GM19238 (cell line): ENCODE data around the gene ZDHHC17.
"Not testable (repeated sequence)": the region's sequence is repeated elsewhere in the genome, so short reads cannot be mapped to it uniquely, and the experiment has no call there.

Experiments
- DNase-seq: peaks from one replicate; pipeline ENCODE4 v3.0.0; 2011; ENCODE audit warnings: low spot score; ENCODE audit not compliant: insufficient read length

ZDHHC17 gene

DNA sequence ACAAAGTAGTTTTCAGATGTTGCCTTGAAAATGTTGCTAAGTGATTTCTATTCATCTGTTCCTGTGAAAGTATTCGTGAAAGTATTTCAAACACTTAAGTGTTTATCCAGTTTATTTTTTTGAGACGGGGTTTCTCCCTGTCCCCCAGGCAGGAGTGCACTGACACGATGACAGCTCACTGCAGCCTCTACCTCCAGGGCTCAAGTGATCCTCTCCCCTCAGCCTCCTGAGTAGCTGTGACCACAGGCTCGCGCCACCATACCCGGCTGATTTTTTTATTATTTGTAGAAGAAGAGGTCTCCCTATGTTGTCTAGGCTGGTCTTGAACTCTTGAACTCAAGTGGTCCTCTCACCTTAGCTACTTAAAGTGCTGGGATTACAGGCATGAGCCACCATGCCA lies 1.7 kb downstream of the ZDHHC17 start:
- no peak for DNase-seq

DNA sequence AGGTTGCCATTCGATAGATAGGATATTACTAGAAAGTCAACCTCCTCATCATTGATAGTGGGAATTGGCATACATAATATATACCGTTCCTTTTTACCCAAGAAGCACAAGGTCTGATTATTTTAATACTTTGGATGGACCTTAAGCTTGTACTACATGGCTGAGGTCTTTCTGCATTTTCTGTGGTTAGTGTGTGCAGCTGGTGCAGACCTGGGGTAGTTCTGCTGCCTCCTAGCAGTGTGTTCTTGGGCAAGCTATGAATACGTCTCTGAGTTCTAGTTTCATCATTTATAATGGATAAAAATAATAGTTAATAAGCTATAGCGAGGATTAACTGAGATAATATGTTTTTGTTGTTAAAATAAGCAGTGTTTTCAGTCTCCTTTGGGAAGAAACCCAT lies 2.2 kb downstream of the ZDHHC17 start:
- no peak for DNase-seq

DNA sequence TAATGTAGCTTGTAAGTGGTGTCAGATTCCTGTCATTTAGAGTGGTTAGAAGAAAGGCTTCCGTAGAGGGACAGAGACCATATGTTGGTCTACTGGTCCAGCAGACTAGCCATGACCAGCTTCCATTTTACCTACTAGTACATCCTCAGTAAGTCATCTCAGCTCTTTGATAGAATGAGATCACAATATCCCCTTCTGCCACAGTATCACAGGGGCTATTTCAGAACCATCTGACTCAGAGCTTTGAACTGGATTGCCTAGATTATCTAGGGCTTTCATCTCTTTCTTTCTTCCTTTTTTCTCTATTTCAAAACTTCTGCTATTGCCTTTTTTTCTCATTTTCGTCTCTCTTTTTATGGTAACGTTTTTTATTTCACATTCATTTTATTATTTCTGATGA lies 4.7 kb downstream of the ZDHHC17 start:
- no peak for DNase-seq

DNA sequence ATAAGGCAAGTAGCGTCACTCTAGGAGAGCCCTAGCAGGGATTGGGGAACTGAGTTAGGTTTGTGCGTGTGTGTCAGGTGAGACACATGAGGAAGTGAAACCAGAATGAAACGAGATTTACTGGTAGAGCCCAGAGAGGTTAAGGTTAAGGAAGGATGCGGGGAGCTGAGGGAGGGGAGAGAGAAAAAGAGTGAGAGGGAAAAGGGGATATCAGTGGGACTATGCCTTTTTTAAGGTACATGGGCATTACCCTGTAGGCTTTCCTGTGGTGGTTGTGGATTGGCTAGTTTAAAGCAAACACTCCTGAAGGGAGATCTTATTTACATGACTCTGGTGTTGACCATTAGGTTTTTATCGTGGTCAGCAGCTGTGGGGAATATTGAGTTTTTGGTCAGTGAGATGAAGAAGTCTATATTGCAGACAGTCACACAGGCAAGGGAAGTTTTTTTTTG lies 13.9 kb downstream of the ZDHHC17 start:
- peak; percentile 20 for DNase-seq

DNA sequence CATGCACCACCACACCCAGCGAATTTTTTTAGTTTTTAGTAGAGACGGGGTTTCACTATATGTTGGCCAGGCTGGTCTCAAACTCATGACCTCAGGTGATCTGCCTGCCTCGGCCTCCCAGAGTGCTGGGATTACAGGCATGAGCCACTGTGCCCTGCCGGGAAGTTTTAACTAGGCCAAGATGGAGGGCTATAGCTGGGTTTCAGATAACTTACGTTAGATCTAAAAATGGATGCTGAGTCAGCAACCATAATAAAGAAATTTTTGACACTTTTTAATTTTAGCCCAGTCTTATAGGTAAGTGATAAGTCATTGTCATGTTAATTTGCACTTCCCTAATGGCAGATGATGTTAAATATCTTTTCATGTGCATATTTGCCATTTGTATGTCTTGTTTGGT lies 14.4 kb downstream of the ZDHHC17 start:
- DNase-seq: no peak

DNA sequence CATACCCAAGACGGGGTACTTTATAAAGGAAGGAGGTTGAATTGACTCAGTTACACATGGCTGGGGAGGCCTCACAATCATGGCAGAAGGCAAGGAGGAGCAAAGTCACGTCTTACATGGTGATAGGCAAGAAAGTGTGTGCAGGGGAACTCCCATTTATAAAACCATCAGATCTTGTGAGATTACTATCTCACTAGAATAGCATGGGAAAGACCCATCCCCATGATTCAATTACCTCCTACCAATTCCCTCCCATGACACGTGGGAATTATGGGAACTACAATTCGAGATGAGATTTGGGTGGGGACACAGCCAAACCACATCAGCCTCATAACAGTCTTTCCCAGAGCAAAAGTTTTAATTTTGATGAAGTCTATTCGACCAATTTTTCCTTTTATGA lies 15.4 kb downstream of the ZDHHC17 start:
- not testable (repeated sequence) for DNase-seq

DNA sequence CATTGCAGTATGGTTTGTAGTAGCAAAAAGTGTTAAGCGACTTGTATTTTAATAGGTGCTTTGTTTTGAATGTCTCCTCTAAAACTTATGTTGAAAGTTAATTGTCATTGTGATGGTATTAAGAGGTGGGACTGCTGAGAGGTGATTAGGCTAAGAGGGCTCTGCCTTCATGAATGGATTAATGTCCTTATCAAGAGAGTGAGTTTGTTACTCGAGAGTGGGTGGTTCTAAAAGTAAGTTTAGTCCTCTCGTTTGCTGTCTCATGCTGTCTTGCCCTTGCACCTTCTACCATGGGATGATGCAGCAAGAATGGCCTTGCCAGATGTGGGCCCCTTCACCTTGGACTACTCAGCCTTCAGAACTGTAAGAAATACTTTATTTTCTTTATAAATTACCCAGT lies 17.4 kb downstream of the ZDHHC17 start:
- DNase-seq: no peak

DNA sequence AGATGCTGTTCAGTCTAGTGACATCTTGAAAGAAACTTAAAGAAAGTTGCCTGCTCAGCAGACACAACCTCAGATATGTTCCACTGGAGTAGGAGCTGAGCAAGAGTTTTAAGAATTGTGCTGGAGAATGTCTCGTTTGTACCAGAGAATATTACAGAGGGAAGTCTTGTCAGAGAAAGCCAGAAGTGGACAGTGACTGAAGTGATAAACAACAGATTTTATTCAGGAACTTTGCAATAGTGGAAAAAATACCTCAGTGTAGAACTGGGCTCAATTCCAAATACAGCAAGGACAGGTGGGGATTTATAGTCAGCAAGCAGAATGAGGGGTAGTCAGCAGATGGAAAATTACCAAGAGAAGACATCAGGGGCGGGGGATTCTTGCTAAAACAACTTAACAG lies 18.6 kb downstream of the ZDHHC17 start:
- DNase-seq: no peak

DNA sequence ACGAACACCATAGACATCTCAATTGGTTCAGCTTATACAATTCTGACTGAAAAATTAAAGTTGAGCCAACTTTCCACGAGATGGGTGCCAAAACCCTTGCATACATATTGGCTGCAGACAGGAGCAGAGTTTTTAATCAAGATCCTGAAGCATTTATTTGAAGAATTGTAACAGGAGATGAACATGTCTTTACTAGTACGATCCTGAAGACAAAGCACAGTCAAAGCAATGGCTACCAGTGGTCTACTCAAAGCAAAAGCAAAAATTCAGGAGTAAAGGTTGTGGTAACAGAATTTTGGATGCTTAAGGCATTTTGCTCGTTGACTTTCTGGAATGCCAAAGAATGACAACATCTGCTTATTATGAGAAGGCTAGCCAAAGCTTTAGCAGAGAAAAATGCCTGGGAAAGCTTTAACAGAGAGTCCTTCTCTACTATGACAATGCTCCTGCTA lies 20.7 kb downstream of the ZDHHC17 start:
- no peak for DNase-seq

DNA sequence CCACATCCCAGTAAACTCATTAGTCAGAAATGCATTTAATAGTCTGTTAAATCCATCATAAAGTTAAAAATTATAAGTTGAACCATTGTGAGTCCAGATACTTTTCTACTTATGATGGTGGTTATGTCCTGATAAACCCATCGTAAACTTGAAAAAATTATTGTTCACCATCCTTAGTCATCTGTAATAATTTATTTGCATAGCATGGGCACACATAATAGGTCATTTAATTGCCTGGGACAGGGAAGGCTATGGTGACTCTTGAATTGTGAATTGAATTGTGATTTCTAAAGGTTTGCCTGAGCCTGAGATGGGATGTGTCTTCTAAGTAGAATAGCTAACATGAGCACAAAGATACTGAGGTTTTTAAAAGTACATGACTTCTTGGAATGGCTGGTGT lies 21.5 kb downstream of the ZDHHC17 start:
- DNase-seq: no peak

DNA sequence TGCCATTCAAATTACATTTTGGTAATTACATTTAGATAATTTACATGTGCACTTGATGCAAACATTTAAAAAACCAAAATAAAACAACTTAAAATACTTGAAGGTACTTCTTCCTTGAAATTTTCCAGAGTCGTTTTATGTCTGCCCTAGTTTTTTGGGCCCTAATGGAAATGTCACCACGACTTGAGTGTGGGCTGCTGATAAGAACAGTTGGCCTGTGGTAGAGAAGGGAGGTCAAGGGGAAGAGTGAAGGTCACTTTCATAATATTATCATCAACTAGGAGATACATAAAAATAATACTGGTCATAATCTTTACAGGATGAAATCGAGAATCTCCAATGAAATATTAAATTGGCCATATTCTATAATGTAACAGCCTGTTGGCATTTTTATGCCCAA lies 23.1 kb downstream of the ZDHHC17 start:
- DNase-seq: no peak

DNA sequence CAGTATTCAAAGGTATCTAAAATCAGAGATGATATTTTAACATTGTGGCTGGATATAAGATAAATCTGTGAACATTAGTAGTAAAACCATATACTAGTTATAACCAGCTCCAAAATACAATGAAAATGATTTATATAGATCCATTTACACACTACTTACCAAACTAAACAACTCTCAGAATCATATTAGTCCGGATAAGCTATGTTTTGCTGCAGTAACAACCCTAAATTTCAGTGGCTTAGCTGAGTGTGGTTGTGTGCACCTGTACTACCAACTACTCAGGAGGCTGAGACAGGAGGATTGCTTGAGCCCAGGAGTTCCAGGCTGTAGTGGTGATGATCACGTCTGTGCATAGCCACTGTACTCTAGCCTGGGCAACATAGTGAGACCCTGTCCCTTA lies 23.8 kb downstream of the ZDHHC17 start:
- DNase-seq: no peak

DNA sequence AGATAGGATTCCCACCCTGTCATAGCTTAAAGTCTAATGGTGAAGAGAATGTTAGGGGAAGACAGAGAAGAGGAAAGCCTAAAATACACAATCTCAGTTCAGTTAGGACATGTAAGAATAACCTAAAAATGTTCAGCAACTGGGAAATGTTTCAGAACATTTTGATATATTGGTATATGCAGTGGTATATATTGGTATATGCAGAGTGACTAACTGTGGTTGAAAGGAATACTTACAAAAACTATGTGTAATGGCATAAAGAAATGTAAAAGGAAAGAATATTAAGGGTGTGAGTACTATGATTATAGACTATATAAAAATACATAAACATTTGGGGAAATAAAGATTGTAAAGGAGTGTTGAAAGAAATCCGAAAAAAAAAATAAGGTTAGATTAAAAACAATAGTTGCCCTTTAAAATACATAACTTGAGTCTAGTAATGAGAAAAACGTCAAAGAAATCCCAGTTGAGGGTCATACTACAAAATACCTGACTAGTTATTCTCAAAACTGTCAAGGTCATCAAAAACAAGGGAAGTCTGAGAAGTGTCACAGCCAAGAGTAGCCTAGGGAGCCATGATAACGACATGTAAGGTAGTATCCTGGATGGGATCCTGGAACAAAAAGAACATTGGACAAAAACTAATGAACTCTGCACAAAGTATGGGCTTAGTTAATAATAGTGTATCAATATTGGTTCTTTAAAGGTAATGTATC lies 25.6 kb downstream of the ZDHHC17 start:
- no peak for DNase-seq

DNA sequence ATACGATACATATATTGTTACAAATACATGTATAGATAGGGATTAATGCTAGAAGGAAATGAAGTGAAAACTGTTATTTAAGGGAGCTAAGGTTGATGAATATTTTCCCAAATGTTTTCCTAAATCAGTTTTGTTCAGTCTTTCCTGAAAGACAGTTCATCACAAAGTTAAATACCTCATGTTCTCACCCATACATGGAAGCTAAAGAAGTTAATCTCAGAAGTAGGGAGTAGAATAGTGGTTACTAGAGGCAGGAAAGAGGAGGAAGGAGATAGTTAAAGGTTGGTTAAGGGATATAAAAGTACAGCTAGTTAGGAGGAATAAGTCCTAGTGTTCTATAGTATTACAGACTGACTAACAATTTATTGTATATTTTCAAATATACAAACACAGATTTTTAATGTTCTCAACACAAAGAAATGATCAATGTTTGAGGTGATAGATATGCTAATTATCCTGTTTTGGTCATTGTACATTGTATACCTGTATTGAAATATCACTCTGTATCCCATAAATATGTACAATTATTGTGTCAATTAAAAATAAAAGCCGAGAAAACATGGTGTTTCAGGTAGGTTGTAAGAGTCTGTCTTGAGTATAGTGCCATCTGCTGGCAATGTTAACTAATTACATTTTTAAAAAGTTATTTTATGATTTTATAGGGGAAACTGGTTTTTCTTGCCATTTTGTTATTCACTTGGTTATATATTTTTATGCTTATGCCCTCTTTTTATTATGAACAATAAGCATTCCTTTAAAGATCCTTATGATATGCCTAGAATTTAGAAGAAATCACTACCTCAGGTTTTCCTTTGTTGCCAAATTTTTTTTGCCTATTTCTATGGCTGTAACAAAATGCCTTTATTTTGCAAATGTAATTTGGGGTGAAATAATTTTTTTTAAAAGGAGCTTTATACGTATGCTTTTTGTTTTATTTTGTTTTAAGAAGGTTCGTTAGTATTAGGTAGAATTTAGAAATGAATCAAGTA lies 26.9 kb downstream of the ZDHHC17 start:
- DNase-seq: peak; percentile 10

DNA sequence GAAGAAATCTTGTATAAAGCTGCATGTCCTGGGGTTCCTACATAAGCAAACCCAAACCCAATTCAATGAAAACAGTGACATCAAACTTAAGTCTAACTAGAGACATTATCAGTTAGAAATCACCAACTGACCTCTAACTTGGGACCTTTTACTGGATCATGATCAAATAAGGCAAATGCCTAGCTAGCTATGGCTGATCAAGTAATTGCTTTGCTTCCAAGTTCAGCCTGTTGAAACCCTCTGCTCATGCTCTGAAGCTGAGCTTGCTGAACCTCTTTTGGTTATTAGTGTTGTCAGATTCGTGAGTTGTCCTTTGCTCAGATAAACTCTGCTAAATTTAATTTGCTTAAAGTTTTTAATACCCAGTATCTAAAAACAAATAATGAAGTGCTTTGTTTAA lies 28.9 kb downstream of the ZDHHC17 start:
- no peak for DNase-seq

DNA sequence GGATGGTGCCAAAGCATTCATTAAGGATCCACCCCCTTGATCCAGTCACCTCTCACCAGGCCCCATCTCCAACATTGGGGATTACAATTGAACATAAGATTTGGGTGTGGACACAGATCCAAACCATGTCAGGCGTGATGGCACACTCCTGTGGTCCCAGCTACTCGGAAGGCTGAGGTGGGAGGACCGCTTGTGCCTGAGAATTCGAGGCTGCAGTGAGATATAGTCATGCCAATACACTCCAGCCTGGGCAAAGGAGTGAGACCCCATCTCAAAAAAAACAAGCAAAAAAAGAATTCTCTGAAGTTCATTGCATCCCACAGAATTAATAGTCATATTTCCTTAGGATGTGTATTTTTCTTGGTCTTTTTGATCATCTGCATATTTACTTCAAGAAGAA lies 34.9 kb downstream of the ZDHHC17 start:
- no peak for DNase-seq

DNA sequence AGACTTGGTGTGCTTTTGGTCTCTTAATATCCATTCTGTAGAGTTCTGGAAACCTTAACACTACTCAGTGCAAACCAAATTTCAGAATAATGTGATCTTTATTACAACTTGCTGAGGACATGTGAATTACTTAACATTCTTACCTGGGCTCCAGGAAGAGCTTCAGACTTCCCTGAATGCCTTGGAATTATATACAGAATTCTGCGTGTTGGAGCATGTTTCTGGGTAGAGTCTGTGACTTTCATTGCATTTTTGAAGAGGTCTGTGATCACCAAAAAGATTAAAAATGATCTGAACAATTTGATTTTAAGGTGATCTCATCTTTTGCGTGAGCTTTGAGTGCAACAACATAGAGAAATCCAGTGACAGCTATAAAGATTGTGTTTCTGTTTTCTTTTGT lies 35.4 kb downstream of the ZDHHC17 start:
- no peak for DNase-seq

DNA sequence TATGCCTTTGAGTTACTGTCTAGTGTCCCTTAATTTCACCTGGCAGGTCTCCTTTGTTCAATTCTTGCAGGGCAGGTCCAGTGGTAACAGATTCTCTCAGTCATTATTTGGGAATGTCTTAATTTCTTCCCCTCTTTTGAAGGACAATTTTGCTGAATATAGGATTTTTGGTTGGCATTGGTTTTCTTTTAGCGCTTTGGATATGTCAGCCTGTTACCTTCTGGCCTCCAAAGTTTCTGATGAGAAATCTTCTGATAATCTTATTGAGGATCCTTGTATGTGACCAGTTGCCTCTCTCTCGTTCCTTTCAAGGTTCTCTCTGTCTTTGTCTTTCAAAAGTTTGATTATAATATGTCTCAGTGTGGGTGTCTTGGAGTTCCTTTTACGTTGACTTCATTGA lies 38.1 kb downstream of the ZDHHC17 start:
- DNase-seq: no peak

DNA sequence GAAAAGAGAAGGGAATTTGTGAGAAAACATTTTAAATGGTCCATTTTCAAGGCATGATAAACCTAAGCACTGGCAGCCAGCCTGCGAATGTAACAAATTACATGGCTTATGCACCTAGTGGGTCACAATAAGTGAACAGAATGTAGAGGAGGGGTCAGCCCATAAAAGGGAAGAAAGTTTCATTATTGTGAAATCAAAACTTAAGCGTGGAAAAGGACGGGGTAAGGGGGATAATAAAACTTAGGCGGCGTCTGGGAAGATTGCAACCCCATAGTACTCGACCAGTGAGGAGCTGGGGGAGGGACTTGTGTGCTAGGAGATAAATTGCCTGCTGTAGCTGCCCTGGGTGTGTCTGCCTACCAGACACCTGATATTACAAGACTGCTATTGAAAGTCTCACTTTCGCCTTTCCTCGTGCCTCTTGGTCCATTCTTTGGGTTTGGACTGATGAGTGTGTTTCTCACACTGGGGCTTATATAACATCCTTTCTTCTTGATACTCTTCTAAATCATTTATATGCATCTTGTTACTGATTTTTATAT lies 40.6 kb downstream of the ZDHHC17 start:
- DNase-seq: no peak

DNA sequence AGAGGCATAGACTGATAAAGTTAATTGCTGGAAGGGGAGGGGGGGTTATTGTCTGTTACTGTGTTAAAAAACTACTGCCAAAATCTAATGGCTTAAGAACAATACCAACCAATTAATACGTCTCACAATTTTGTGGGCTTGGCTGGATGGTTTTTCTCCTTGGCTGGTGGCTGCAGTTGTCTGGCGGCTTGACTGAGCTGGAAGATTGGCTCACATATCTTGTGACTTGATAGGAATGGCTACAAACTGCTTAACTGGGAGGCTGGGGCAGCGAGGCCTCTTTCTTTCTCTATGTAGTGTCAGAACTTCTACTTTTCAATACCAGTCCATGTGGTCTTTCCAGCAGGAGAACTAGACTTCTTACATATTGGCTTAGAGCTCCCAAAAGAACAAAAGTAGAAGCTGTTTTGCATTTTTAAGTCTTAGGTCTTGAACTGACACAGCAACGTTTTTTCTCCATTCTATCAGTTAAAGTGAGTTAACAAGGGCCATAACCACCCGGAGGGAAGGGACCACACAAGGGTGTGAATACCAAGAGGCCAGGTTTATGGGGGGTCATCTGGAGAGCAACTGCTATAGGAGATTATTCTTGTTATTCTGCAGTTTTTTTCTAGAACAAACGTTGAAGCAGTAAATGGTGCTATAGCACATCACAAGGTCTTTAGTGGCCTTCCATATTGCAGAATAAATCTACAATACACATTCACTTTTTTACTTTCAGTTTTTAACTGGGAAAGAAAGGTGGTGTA lies 46.9 kb downstream of the ZDHHC17 start:
- DNase-seq: no peak

DNA sequence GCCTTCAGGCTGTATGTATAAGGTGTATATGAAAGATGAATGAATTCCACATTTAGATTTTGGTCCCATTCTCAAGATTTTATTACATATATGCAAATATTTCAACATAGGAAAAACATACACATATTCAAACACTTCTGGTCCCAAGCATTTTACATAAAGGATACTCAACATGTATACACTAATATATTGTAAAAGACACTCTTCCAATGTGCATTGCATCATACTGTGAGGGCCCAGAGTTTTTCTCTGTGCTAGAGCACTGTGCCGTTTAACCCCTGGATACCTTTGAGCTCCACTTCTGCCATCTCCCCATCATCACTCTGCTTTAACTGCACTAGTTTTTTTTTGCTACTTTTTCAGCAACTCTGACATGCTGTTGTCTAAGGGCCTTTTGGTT lies 48.1 kb downstream of the ZDHHC17 start:
- no peak for DNase-seq

DNA sequence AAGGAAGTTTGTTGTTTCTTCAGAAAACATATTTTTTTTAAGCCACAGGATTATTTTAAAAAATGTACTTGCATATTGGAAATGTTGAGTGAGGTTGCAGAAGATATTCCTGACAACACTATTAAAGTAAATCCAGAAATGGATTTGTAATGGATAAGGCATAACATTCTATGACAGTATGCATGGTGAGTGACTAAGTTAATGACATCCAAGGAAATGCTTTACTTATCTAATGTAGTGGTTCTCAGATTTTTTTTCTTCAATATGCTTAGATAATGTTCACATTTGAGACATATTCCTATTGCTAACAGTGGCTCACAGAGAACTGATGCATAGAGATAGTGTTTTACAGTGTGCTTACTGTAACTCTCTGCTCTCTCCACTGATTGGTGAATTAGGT lies 49.4 kb downstream of the ZDHHC17 start:
- DNase-seq: no peak
